ENCODE measurements around the gene FAM13A.

Gene FAM13A

DNA sequence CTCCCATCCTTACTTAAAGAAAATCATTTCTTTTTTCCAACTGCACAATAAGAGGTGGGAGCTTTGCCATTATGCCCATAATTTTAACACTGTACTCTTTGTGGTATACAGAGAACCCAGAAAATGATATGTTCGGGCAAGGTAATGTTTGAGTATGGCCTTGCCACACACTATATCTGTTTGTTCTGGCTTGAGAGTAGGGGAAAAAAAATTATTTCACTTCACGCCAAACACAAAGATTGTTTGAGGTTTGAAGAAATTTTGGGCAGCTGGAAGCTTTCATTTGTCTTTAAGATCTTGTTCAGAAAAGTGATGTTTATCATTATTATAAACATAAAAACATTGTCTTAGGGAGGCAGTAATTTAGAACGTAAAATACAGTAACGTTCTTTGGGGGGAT, 244.0 kb downstream of the FAM13A start:
- DNase-seq (ENCODE audit: low read depth in 2 of 2): no peak

DNA sequence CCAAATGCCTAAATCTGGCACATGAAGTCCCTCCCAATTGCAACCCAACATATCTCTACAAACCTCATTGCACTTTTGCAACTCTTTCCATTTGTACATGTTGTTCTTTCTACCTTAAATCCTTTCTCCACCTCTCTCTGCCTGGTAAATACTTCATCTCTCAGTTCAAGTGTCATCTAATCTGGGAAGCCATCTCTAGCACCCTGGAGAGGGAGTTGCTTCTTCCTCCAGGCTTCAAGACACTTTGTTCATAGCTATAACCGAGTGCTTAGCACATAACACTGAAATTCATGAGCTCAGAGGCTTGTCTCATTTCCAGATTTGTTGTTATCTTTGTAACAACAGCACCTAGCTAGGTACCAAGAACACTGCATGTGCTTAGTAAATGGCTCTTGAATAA, 244.6 kb downstream of the FAM13A start:
- DNase-seq (ENCODE audit: low read depth in 2 of 2): no peak

DNA sequence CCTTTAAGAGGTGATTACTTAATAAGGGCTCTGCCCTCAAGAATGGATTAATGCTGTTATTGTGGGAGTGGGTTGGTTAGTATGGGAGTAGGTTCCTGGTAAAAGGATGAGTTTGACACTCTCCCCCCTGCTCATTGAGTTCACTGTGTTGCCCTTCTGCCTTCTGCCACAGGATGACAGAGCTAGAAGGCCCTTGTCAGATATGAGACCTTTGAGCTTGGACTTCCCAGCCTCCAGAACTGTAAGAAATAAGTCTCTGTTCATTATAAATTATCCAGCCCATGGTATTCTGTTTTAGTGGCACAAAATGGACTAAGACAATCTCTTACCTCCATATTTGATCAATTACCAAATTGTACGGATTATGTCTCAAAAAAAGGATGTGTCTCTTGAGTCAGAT, 245.1 kb downstream of the FAM13A start:
- DNase-seq (ENCODE audit: low read depth in 2 of 2): no peak

DNA sequence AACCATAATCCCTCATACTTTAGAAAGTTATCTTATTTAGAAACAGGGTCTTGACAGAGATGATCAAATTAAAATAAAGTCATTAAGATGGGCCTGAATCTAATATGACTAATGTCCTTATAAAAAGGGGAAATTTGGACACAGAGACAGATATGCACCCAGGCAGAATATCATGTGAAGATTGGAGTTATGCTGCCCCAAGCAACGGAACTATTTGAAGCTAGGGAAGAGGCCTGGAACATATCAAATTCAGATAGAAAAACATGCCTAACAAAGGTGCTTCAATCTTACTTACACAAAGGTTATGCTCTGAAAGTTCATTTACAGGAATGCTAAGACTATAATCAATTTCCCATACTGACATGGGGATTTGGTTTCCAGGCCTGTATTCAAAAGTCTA, 246.7 kb downstream of the FAM13A start:
- no peak for DNase-seq (ENCODE audit: low read depth in 2 of 2)

DNA sequence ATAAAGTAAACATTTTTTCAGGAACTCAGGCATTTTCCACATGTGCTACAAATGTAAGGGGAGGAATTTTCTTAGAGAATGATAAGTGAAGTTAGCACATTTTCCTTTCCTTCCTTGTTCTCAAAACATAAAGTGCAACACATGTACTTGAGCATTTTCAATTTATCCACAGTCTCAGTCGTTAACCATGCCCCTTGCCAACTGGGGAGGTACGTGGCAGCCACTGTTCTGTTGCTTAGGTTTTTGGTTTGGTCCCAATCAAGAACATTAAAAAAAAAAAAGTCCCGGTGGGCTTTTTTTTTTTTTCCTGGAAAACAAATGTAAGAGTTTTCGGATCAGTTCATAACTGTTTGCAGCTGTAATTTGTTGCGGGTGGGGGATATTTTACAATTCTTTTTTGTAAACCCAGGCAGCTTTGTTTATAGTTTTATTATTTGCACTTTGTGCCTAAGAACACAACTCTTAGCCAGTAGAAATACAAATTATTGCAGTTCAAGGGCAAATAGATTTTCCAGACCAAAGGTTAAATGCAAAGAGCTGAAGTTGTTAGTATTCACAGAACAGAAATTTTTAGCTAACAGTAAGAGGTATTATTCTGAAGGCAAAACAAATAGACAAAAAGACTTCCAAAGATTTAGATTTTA, 247.3 kb downstream of the FAM13A start:
- no peak for DNase-seq (ENCODE audit: low read depth in 2 of 2)

DNA sequence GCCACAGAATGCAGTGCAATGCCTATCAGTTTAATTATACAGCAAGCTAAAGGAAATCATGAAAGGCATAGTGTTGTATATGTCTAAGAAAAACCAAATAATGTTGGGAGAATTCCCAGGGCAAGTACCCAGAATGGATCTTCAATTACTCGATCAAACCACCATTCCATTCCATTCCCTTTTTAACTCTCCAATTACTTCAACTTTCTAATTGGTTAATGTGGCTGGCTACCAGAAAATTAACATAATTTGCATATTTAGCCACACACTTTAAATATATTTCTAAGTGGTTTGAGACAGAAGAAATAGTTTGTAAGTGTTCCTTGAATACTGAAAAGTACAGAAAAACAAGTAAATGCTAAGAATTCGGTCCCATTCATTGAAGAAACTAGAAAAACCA, 247.9 kb downstream of the FAM13A start:
- DNase-seq (ENCODE audit: low read depth in 2 of 2): no peak

DNA sequence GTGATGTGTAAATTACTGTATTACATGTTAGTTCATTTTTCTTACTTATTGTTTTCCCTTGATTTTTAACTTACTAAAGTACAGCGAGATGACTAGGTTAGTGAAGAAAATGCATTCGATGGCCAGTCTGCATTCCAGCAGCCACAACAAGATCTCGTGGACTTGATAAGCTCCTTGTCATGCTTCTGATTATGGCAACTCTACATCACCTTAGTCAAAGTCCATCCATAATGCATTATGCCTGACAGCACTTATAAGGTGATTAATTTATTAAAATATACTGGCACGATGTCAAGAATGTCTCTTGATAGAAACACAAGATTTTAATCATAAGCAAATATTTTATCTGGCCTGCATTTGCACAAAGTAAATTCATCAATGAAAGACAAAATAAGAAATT, 249.5 kb downstream of the FAM13A start:
- DNase-seq (ENCODE audit: low read depth in 2 of 2): no peak

DNA sequence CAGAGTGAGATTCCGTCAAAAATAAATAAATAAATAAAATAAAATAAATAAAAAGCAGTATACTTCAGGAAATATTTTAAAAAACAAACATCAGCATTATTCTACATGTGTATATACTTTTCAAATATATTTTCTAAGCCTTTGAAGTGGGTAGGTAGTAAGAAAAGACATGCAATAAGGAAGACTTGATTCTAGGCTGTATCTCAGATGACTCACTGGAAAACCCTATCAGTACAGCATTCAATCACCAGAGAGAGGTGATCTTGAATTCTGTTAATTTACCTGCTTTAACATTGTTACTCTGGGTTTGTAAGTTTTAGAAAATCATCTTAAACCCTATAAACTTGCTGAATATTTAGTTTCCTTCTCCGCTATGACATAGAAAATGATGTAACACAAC, 252.8 kb downstream of the FAM13A start:
- no peak for DNase-seq (ENCODE audit: low read depth in 2 of 2)

DNA sequence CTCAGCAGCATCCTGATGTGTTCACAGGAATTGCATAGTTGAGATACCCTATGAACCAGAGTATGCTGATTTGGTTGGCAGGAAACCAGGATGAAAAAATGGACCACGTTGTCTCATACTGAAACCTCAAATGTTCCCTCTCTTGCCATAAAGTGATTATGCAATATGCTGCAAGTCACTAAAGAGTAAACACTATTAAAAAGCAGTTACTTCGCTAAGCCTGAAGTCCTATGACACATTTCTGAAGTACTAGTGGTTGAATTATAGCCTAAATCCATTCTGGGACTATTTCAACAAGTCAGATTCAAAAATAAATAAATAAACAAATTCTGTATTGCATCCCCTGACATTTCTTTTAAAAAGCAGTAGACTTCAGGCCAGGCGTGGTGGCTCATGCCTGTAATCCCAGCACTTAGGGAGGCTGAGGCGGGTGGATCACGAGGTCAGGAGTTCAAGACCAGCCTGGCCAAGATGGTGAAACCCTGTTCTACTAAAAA, 253.3 kb downstream of the FAM13A start:
- peak; percentile 83 for DNase-seq (ENCODE audit: low read depth in 2 of 2)

DNA sequence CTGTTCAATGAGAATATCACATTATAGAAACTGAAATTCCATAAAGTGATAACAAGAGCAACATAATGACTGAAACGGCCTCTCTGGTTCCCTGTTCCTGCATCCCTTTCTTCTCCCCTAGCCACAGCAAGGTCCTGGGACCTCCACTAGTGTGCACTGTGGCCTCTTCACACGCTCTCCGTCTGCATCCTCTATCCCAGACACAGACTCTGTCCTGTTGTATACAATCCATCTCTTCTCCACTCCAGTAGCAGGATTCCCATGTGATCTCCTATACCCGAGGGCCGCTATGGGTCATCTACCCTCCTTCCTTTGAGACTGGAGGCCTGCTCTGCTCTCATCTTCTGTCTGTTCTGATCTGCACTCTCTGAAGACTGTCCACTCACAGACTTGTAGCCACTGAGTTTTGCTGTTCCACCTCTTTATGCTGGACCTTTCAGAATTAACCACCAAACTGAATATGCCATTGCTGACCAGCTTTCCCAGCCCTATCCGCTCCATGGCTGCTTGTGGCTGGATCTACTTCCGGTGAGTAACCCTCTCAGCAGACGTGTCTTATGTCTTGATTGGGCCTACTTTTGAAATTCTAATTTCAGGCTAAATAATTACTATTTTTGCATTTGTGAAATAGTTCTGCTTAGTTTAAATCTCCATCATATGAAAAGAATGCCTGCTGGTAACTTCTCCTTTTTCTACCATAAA, 254.2 kb downstream of the FAM13A start:
- no peak for DNase-seq (ENCODE audit: low read depth in 2 of 2)

DNA sequence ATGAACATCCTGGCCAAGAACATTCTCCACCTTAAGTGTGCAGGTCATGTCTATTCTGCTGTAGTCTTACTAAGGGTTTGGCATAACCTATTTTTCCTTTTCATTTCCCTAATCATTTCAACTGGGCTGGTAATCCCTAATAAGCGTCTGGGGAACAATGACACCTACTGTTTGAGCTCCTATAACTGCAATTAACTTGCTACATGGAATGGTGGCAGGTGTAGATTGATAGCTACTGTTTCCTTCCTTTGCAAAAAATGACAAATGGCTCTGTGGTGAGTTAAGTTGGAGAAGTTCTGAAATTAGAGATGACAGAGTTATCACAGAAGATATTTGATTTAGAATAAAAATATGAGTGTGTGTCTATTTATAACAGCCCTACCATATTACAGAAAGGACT, 254.8 kb downstream of the FAM13A start:
- no peak for DNase-seq (ENCODE audit: low read depth in 2 of 2)

DNA sequence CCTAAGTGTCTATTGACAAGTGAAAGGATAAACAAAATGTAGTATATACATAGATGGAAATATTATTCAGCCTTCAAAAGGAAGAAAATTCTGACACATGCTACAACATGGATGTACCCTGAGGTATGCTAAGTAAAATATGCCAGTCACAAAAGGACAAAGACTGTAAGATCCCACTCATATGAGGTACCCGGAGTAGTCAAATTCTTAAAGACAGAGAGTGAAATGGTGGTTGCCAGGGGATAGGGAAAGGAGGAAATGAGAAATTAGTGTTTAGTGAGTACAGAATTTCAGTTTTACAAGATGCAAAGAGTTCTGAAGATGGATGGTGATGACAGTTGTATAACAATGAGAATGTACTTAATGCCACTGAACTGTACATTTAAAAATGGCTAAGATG, 257.1 kb downstream of the FAM13A start:
- no peak for DNase-seq (ENCODE audit: low read depth in 2 of 2)

DNA sequence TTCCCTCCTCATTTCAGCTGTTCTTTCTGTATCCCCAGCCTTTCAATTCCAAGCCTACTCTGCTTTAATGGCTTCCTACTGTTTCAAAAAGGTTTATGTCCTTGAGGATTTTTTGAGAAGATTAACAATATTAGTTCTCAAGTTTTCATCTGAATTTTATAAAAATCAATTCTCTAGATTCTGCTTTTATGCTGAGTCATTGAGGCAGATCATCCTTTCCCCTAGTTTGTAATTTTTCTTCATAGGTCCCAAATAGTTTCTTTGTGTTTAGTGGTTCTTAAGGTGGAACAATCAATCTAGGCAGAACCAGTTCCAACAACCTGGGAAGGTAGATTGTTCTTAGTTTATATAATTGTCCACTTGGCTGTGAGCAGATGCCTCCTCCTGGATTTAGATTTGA, 259.3 kb downstream of the FAM13A start:
- no peak for DNase-seq (ENCODE audit: low read depth in 2 of 2)

DNA sequence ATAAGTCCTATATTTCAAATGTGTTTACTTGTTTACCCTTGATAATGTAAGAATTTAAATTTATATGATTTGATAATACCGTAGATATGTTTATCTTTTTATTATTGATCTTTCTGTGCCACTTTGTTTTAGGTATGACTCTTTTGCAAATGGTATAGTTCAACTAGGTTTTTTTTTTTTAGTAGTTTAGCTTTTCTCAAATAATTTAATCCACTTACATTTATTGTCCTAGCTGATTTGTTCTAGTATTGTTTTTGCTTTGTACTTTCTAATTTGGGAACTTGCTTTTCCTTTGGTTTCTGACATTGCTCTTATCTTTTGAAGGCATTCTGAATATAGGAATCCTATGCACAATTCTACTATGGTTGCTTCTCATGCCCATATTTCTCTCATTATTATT, 260.4 kb downstream of the FAM13A start:
- DNase-seq (ENCODE audit: low read depth in 2 of 2): no peak

DNA sequence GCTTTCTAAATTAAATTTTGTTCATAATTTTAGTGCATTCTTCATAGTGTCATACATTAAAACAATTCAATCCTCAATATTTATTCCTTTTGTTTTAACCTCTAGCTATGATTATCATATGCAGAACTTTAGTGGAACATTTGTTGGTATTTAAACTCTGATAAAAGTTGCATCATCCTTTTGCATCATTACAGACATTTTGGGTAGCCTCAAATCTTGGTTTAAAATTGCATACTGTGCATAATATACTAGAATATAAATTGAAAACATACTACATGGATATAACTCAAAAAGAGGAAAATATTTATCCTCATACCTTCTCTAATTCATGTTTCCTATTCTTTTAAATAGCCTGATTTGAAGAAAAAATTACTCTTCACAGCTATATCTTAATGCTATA, 262.0 kb downstream of the FAM13A start:
- no peak for DNase-seq (ENCODE audit: low read depth in 2 of 2)

DNA sequence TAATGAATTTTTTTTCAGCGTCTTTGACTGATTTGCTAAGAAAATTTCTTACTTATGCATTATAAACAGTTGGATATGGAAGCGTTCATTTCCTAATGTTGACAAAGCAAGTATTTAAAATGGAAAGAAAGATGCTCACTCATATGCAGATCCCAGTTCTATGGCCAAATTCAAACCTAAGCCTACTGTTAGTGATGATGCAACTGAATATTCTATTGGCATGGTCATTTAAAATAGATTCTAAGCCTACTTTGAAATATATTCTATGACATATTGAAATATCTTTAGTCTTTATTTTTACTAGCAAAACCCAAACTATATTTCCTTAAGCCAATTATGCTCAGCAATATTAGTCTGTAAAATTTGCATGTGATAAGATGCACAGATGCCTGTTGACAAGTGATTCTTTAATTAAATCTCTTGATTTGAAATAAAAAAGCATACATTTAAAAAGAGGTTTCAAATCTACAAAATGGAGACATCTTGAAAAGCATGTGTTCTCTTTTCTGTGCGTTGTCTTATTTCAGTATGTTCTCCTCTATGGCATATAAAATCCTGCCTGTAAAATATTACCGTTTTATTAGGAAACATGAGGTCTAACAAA, 262.8 kb downstream of the FAM13A start:
- DNase-seq (ENCODE audit: low read depth in 2 of 2): no peak

DNA sequence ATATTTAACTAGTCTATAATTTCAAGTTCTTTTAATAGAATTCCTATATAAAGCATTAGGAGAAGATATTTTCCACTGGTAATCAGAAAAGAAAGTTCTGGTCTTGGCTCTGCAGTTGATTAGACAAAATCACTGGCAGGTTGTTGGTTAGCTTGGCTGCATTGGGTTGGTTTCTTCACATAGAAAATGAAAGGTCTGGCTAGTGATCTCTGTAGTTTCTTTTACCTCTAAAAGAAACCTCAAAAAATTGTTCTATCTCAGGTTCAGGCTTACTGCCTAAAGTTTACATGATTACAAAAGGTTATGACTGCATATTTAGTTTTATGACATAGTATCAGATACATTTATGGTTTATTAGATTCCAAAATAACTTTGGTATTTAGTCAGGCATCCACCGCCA, 263.5 kb downstream of the FAM13A start:
- no peak for DNase-seq (ENCODE audit: low read depth in 2 of 2)

DNA sequence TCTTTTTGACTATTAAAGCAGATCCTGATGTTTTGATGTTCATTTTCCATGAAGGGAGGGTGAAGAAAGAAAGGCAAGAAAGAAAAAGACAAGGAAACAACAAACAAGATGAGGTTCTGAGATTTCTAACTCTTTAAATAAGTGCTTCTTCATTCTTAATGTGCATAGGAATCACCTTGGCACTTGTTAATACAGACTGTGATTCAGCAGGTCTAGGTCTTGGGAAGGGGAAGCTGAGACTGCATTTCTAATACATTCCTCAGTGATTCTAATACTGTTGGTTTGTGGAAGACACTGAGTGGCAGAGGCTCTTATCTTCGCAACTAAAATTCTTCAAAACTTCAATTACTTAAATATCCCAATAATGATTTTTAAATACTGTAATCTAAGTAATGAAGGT, 264.2 kb downstream of the FAM13A start:
- DNase-seq (ENCODE audit: low read depth in 2 of 2): peak in 1 of 2 experiments; percentile 8

DNA sequence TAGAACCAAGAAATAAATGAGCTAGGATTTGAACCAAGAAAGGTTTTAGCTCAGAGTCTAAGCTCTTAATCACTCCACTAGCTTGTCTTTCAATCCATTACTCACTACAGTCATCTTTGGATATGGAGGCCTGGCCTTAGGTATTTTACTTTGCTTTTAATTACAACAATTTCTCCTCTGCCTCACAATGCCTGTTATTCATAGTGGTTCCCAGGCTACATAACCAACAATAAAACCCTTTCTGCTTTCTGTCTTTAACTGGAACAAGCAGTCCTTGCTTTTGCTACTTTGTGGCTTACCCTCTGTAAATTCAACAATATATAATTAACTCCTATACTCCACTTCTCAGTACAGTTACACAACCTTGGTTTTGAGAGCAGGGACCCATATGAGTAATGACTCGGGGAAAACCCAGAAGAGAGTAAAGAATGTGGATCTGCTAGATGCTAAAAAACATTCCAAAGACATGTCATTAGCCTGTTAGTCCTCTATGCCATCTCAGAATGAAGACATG, 264.7 kb downstream of the FAM13A start:
- DNase-seq (ENCODE audit: low read depth in 2 of 2): peak; percentile 77 to 79

DNA sequence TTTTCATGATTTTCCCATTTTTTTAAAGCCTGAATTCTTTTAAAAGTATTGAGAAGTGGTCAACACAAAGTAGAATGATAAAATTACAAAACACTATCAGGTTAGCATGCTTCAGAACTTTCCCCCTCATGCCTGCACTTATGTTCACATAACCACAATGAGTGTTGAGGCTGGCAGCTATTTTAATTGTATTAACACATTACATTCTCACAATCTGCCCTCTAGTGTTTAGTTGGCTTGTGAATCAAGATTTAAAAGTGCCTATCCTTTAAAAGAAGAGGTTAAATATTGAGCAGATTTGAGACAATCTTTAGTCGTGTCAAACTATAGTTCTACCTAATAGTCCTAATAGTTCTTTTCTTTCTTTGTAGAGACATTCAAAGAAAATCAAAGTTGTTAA, 265.7 kb downstream of the FAM13A start:
- DNase-seq (ENCODE audit: low read depth in 2 of 2): no peak

DNA sequence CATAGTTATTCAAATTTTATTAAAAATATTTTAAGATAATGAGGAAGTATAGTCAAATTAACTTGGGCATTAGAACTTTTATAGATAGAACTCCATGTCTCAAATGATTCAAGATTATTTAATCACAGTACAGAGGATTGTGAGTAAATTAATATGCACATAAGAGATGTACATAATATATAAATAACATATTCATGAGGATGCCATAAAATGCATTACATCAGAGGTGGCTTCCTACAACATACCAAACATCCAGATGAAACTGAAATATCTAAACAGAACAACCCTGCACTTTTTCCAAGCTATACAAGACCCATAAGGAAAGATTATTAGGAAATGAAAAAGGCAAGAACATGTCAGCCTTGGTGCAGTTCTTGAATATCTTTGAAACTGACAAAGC, 268.1 kb downstream of the FAM13A start:
- DNase-seq (ENCODE audit: low read depth in 2 of 2): no peak

DNA sequence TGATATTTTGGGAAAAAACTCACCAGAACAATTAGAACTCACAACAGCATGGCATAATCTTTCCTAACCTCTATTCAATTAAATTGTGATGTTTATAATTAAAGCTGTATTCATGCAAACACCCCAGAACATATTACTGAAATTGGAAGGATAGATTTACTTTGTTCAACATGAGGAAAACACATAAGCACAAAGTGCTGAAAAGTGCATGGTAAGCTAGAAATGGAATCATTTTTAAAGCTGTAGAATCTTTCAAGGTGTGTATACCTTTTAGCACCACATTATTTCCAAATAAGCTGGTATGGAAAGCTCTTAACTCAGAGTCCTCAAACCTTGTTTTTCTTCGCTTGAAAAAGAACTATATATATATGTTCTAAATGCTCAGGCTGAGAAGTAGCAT, 268.6 kb downstream of the FAM13A start:
- DNase-seq (ENCODE audit: low read depth in 2 of 2): no peak

DNA sequence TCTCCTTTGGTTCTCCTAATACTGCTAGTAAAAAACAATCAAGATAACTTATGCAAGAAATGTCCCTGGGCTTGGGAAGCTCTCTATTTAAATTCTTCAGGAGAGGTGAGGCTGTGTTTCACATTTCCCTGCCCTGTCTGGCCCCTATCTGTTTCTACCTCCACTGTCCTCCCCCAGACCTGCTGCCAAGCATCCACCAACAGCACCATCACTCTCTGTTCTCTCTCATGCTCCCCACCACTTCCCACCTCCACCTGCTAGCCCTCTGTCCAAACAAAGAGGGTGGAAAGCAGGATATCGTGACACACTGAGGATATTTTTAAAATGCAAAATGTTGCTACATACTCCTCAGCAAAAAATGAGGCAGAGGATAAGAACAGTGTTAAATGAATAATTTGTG, 271.0 kb downstream of the FAM13A start:
- no peak for DNase-seq (ENCODE audit: low read depth in 2 of 2)

Data from fibroblast of skin of left quadriceps (primary cell).